ENCODE measurements around the gene INF2. TPM values are rescaled to one million over a fixed set of nuclear protein-coding genes. Genes with fewer than 3 reads are reported as not detected.

Gene INF2
- total RNA-seq, 1 experiment from 2014 or later, result 70.9 TPM

- no peaks in the 10 kb centered on the region for H3K36me3 ChIP-seq (ENCODE audit: insufficient read depth, low read length, poor library complexity, severe bottlenecking)
- no peak for DNase-seq (ENCODE audit: low spot score)
- no peak overlapping the region for H3K4me3 ChIP-seq (ENCODE audit: low read depth, low read length, poor library complexity, severe bottlenecking)
- H3K27me3 ChIP-seq (replicated peaks; ENCODE audit: insufficient read depth, low read depth, low read length, poor library complexity), result no peaks in the 10 kb centered on the region
- TF ChIP-seq EZH2 (IDR thresholded peaks at IDR 0.05; ENCODE audit: borderline replicate concordance, low read depth, low read length, poor library complexity, severe bottlenecking), result no peak
- no peak for TF ChIP-seq CTCF (conservative IDR thresholded peaks at IDR 0.05; ENCODE audit: low read depth, low read length)
- ChIA-PET CTCF (interaction anchor here (0.7 kb wide), 1 partner anchor 20 kb away, joined by 4 read pairs; no protein-coding TSS in a partner anchor), POLR2A (ENCODE audit: low non-redundant PET) (no interaction called here)
- H3K9me3 ChIP-seq (ENCODE audit: low read depth, low read length, poor library complexity, severe bottlenecking), result no peaks in the 10 kb centered on the region
- no peak overlapping the region for H3K27ac ChIP-seq (ENCODE audit: low read depth, low read length, poor library complexity, severe bottlenecking)
- intact Hi-C loops (cut with micrococcal nuclease; ENCODE audit: unreplicated experiment), result no loop called here
- peaks cover 7% of the 10 kb centered on the region for H3K4me1 ChIP-seq (ENCODE audit: insufficient read depth, low read length, poor library complexity, severe bottlenecking)
- no TSS peak for BruUV-seq (replicated peaks)
Observed at GRCh38 chr14:104664107-104664506, 25.3 kb upstream of the INF2 start.

GRCh38 chr14:104664588-104664987 is 24.8 kb upstream of the INF2 start:
- Histone ChIP-seq H3K27ac (ENCODE audit: low read depth, low read length, poor library complexity, severe bottlenecking) (no peak overlapping the region), H3K27me3 (replicated peaks; ENCODE audit: insufficient read depth, low read depth, low read length, poor library complexity) (no peaks in the 10 kb centered on the region), H3K4me3 (ENCODE audit: low read depth, low read length, poor library complexity, severe bottlenecking) (no peak overlapping the region), H3K36me3 (ENCODE audit: insufficient read depth, low read length, poor library complexity, severe bottlenecking) (no peaks in the 10 kb centered on the region), H3K4me1 (ENCODE audit: insufficient read depth, low read length, poor library complexity, severe bottlenecking) (peaks cover 7% of the 10 kb centered on the region), H3K9me3 (ENCODE audit: low read depth, low read length, poor library complexity, severe bottlenecking) (no peaks in the 10 kb centered on the region)
- CTCF ChIA-PET, result no interaction called here
- TF ChIP-seq CTCF (conservative IDR thresholded peaks at IDR 0.05; ENCODE audit: low read depth, low read length), result no peak
- no peak for TF ChIP-seq EZH2 (IDR thresholded peaks at IDR 0.05; ENCODE audit: borderline replicate concordance, low read depth, low read length, poor library complexity, severe bottlenecking)
- intact Hi-C loops (cut with micrococcal nuclease; ENCODE audit: unreplicated experiment), result no loop called here
- no peak for DNase-seq (ENCODE audit: low spot score)
- POLR2A ChIA-PET (ENCODE audit: low non-redundant PET), result no interaction called here
- BruUV-seq (replicated peaks), result no TSS peak

- peaks cover 7% of the 10 kb centered on the region for H3K4me1 ChIP-seq (ENCODE audit: insufficient read depth, low read length, poor library complexity, severe bottlenecking)
- intact Hi-C loops (cut with micrococcal nuclease; ENCODE audit: unreplicated experiment), result no loop called here
- no peaks in the 10 kb centered on the region for H3K36me3 ChIP-seq (ENCODE audit: insufficient read depth, low read length, poor library complexity, severe bottlenecking)
- H3K27ac ChIP-seq (ENCODE audit: low read depth, low read length, poor library complexity, severe bottlenecking), result peak overlapping the region; percentile 6
- no peak for TF ChIP-seq EZH2 (IDR thresholded peaks at IDR 0.05; ENCODE audit: borderline replicate concordance, low read depth, low read length, poor library complexity, severe bottlenecking)
- no peak for TF ChIP-seq CTCF (conservative IDR thresholded peaks at IDR 0.05; ENCODE audit: low read depth, low read length)
- H3K4me3 ChIP-seq (ENCODE audit: low read depth, low read length, poor library complexity, severe bottlenecking), result no peak overlapping the region
- ChIA-PET POLR2A (ENCODE audit: low non-redundant PET) (no interaction called here), CTCF (interaction anchor here (1.4 kb wide), 1 partner anchor 12 kb away, joined by 9 read pairs; no protein-coding TSS in a partner anchor)
- DNase-seq (ENCODE audit: low spot score), result no peak
- no peaks in the 10 kb centered on the region for H3K27me3 ChIP-seq (replicated peaks; ENCODE audit: insufficient read depth, low read depth, low read length, poor library complexity)
- no TSS peak for BruUV-seq (replicated peaks)
- H3K9me3 ChIP-seq (ENCODE audit: low read depth, low read length, poor library complexity, severe bottlenecking), result no peaks in the 10 kb centered on the region
Observed at GRCh38 chr14:104665114-104665656, 24.2 kb upstream of the INF2 start.
